ENCODE measurements around the gene ANGEL1. TPM values are rescaled to one million over a fixed set of nuclear protein-coding genes. Genes with fewer than 3 reads are reported as not detected.

Gene ANGEL1
- polyA plus RNA-seq, 1 experiment, result 12.8 TPM

DNA sequence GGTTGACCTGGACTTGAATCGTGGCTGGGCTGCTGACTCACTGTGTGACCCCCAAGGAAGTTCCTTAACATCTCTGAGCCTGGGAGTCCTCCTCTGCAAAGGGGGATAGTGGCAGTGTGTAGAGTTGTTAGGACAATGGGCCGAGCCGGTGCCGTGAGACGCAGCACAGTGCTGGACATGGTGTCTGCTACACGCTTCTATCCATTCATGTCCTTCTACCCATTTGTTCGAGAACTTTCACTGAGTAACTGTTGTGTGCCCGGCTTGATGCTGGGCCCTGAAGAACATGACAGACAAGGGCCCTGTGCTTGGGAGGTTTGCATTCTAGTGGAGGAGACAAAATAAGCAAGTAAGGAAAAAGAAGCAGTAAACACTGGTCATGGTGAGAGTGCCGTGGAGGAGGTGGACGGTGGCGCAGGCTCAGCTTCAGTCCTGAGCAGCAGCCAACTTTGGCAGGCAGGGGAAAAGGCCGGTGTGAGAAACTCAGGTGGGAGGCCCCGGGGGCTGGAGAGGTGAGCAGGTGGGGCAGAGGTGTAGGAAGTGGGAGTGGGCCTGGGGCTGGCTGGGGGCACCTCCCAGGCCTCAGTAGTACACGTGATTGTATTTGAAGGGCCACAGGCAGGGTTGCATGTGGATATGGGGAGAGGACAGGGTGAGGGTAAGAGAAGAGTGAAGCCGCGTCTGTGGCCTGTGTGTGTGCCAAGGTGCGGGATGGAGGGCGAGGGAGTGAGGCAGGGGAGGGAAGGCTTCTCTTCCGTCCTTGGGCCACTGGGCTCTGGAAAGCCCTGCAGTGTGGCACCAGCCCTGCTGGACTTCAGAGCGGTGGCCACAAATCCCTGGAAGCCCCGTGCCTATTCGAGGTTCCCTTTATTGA lies 37.6 kb downstream of the ANGEL1 start:
- no peak for TF ChIP-seq CTCF (IDR thresholded peaks at IDR 0.05; ENCODE audit: low read depth, low read length)
- no peaks in the 10 kb centered on the region for H3K27me3 ChIP-seq (ENCODE audit: control insufficient read depth, insufficient read depth, low read length)
- H3K4me3 ChIP-seq (ENCODE audit: low read depth, low read length), result no peak overlapping the region
- no peak for DNase-seq (ENCODE audit: low read depth, low spot score)
- ChIA-PET POLR2A (no interaction called here), CTCF (interaction anchor here (1.9 to 5.5 kb wide), 3 partner anchors 9 to 65 kb away, joined by 10 to 27 read pairs (median 16); no protein-coding TSS in a partner anchor)
- no peak overlapping the region for H3K27ac ChIP-seq (ENCODE audit: low read depth, low read length)
- H3K9me3 ChIP-seq (ENCODE audit: control insufficient read depth, insufficient read depth, low read length), result peaks cover 5% of the 10 kb centered on the region; the same call in 1 of the 2 replicates

GRCh38 chr14:76773956-76774820 lies 38.5 kb downstream of the ANGEL1 start:
- no peak for TF ChIP-seq CTCF (IDR thresholded peaks at IDR 0.05; ENCODE audit: low read depth, low read length)
- Histone ChIP-seq H3K4me3 (ENCODE audit: low read depth, low read length) (no peak overlapping the region), H3K9me3 (ENCODE audit: control insufficient read depth, insufficient read depth, low read length) (peaks cover 5% of the 10 kb centered on the region; the same call in 1 of the 2 replicates), H3K27ac (ENCODE audit: low read depth, low read length) (no peak overlapping the region), H3K27me3 (ENCODE audit: control insufficient read depth, insufficient read depth, low read length) (no peaks in the 10 kb centered on the region)
- no peak for DNase-seq (ENCODE audit: low read depth, low spot score)
- ChIA-PET POLR2A (no interaction called here), CTCF (interaction anchor here (5.5 kb wide), 1 partner anchor 10 kb away, joined by 27 read pairs; no protein-coding TSS in a partner anchor)

- no peaks in the 10 kb centered on the region for H3K27me3 ChIP-seq (ENCODE audit: control insufficient read depth, insufficient read depth, low read length)
- H3K4me3 ChIP-seq (ENCODE audit: low read depth, low read length), result no peak overlapping the region
- 0 out of 2 replicates have a peak, but pooled peaks have one; percentile 6 for TF ChIP-seq CTCF (IDR thresholded peaks at IDR 0.05; ENCODE audit: low read depth, low read length)
- CTCF ChIA-PET, result interaction anchor here (1.0 to 5.5 kb wide), 2 partner anchors 11 to 64 kb away, joined by 3 to 27 read pairs; no protein-coding TSS in a partner anchor
- peaks cover 5% of the 10 kb centered on the region; the same call in 1 of the 2 replicates for H3K9me3 ChIP-seq (ENCODE audit: control insufficient read depth, insufficient read depth, low read length)
- POLR2A ChIA-PET, result interaction anchor here (0.6 to 0.7 kb wide), 2 partner anchors 17 to 59 kb away, joined by 3 read pairs; no protein-coding TSS in a partner anchor
- peak overlapping the region; percentile 49 for H3K27ac ChIP-seq (ENCODE audit: low read depth, low read length)
- DNase-seq (ENCODE audit: low read depth, low spot score), result peak; percentile 37
Observed at GRCh38 chr14:76773188-76773885, 39.3 kb downstream of the ANGEL1 start.

DNA sequence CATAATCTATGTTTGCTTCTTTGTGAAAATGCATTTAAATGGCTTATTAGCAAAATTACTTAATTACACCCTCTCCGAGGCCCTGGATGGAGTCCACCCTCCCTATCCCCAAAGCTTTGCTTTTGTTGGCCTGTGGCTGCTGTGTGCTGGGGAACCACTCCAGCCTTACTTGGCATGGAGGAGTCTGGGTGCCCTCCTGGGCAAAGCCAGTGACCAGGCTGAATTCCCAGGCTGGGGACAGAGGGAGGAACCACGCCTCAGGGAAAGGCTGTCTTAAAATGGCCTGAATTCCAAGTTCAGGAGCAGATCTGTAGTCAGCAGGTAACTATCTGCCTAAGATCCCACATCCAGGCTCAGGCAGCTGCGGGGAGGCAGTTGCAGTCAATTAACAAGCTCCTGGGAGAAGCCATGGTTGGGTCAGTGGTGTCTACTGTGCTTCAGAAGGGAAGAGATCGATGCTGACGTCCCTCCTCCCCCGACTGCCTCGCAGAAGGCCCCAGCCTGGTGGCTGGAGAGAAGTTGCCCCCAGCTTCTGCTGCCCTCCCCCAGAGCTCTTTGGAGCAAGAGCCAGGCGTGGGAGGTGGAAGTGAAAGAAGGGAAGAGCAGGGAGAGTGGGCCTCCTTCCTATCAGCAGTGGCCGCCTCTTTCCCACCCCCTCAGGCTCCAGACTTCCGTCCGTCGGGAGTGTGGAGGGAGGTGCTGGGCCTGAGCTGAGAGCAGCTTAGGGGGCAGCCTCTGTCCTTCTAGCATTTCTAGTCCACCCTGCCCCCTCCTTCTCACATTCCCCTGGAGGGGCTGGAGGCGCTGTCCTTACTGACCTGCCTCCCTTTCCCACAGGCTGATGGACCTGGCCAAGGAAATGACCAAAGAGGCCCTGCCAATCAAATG lies 40.1 kb downstream of the ANGEL1 start:
- CTCF ChIA-PET, result interaction anchor here (1.0 to 5.5 kb wide), 3 partner anchors 12 to 63 kb away, joined by 3 to 27 read pairs (median 3); no protein-coding TSS in a partner anchor
- POLR2A ChIA-PET, result interaction anchor here (0.6 to 0.7 kb wide), 2 partner anchors 17 to 60 kb away, joined by 3 read pairs; no protein-coding TSS in a partner anchor
- H3K4me3 ChIP-seq (ENCODE audit: low read depth, low read length), result no peak overlapping the region
- peak overlapping the region; percentile 49 for H3K27ac ChIP-seq (ENCODE audit: low read depth, low read length)
- no peaks in the 10 kb centered on the region for H3K27me3 ChIP-seq (ENCODE audit: control insufficient read depth, insufficient read depth, low read length)
- TF ChIP-seq CTCF (IDR thresholded peaks at IDR 0.05; ENCODE audit: low read depth, low read length), result no peak
- DNase-seq (ENCODE audit: low read depth, low spot score), result peak; percentile 3
- H3K9me3 ChIP-seq (ENCODE audit: control insufficient read depth, insufficient read depth, low read length), result peaks cover 5% of the 10 kb centered on the region; the same call in 1 of the 2 replicates

All from AG04450 (cell line).